HG03354 (cell line): ENCODE data around the gene LBHD1.
"Not testable (repeated sequence)": the region's sequence is repeated elsewhere in the genome, so short reads cannot be mapped to it uniquely, and the experiment has no call there.

Experiments
- ATAC-seq: cut with Tn5 transposase; IDR thresholded peaks from one replicate; pipeline ENCODE4 v1.9.1; 2021; ENCODE audit warnings: mild to moderate bottlenecking; ENCODE audit not compliant: unreplicated experiment, poor library complexity, severe bottlenecking

Gene LBHD1

GRCh38 chr11:62622476-62623089 lies 49.5 kb downstream of the LBHD1 start:
- no peak for ATAC-seq

GRCh38 chr11:62621567-62622470 lies 50.2 kb downstream of the LBHD1 start, which contains the start of gene B3GAT3:
B3GAT3 (minus strand) TSS chr11:62621986; CDS start chr11:62621947, 39 bp downstream.
- peak; percentile 97 for ATAC-seq

- no peak for ATAC-seq
These were observed 51.0 kb downstream of the LBHD1 start for GRCh38 chr11:62621027-62621566.

- not testable (repeated sequence) for ATAC-seq
These were observed 55.1 kb downstream of the LBHD1 start for GRCh38 chr11:62616957-62617356.

GRCh38 chr11:62615521-62615920 lies 56.5 kb downstream of the LBHD1 start:
- ATAC-seq: no peak

- no peak for ATAC-seq
These were observed 57.8 kb downstream of the LBHD1 start for GRCh38 chr11:62614275-62614674.

GRCh38 chr11:62613291-62613778 lies 58.7 kb downstream of the LBHD1 start:
- no peak for ATAC-seq
